DND-41 (cell line): Measurements from ENCODE around the gene SOCS1.

Source experiments
- EZH2 ChIP-seq: IDR thresholded peaks from 3 replicates; pipeline ENCODE4 v1.6.1; 2012; ENCODE audit warnings: borderline replicate concordance, low read depth, mild to moderate bottlenecking, moderate library complexity, low read length, inconsistent platforms; ENCODE audit not compliant: severe bottlenecking
- TF ChIP-seq, protein P1 (sequence below): IDR thresholded peaks from 2 replicates; pipeline ENCODE4 v1.5.1; 2012; ENCODE audit warnings: borderline replicate concordance, low read length, moderate library complexity, mild to moderate bottlenecking; ENCODE audit not compliant: poor library complexity, severe bottlenecking; ENCODE audit errors: extremely low read depth

DNA sequence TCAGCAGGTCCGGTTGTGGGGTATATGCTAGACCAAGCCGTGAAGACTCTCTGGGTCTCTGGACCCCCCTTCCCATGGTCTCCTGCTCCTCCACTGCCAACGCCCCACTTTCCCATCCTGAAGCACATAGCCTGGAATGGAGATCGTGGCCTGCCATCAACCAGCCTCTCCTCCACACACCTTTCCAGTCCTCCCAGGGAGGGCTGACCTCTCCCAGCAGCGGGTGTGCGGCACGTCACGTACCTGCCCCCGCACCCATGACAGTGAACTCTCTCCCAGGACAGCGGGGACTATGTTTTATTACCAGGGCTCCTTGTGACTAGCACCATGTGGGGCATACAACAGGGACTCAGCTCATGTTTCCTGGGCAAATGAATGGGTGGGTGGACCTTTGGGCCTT lies 15.6 kb upstream of the SOCS1 start:
- TF ChIP-seq, protein P1, sequence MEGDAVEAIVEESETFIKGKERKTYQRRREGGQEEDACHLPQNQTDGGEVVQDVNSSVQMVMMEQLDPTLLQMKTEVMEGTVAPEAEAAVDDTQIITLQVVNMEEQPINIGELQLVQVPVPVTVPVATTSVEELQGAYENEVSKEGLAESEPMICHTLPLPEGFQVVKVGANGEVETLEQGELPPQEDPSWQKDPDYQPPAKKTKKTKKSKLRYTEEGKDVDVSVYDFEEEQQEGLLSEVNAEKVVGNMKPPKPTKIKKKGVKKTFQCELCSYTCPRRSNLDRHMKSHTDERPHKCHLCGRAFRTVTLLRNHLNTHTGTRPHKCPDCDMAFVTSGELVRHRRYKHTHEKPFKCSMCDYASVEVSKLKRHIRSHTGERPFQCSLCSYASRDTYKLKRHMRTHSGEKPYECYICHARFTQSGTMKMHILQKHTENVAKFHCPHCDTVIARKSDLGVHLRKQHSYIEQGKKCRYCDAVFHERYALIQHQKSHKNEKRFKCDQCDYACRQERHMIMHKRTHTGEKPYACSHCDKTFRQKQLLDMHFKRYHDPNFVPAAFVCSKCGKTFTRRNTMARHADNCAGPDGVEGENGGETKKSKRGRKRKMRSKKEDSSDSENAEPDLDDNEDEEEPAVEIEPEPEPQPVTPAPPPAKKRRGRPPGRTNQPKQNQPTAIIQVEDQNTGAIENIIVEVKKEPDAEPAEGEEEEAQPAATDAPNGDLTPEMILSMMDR: no peak
- TF ChIP-seq EZH2: no peak
